Suprapubic skin (tissue), 4 donors: ENCODE measurements around the gene EFNA2.

Experiments used
- CTCF ChIP-seq, 2 donors: fragments of 200-600 bp in 1 of 2; fragments of 450-650 bp in 1 of 2; sonication (generic) in 1 of 2; IDR thresholded peaks; one replicate each; pipeline ENCODE4 v1.5.1; 2016 to 2019; ENCODE audit warnings: antibody characterized with exemption in 2 of 2, mild to moderate bottlenecking in 1 of 2, moderate library complexity in 1 of 2
- EP300 ChIP-seq: sonication (generic); formaldehyde crosslinking; IDR thresholded peaks from one replicate; pipeline ENCODE4 v1.6.1; 2017; ENCODE audit warnings: antibody characterized with exemption
- POLR2A ChIP-seq, 2 donors: fragments of 450-650 bp; IDR thresholded peaks; one replicate each; pipeline ENCODE4 v1.6.1; 2017; ENCODE audit warnings: antibody characterized with exemption in 2 of 2, mild to moderate bottlenecking in 2 of 2, moderate library complexity in 2 of 2
- POLR2AphosphoS5 ChIP-seq, 3 donors: sonication (generic); formaldehyde crosslinking; IDR thresholded peaks; one replicate each; pipeline ENCODE4 v1.6.1; 2017; ENCODE audit warnings: antibody characterized with exemption in 3 of 3

DNA sequence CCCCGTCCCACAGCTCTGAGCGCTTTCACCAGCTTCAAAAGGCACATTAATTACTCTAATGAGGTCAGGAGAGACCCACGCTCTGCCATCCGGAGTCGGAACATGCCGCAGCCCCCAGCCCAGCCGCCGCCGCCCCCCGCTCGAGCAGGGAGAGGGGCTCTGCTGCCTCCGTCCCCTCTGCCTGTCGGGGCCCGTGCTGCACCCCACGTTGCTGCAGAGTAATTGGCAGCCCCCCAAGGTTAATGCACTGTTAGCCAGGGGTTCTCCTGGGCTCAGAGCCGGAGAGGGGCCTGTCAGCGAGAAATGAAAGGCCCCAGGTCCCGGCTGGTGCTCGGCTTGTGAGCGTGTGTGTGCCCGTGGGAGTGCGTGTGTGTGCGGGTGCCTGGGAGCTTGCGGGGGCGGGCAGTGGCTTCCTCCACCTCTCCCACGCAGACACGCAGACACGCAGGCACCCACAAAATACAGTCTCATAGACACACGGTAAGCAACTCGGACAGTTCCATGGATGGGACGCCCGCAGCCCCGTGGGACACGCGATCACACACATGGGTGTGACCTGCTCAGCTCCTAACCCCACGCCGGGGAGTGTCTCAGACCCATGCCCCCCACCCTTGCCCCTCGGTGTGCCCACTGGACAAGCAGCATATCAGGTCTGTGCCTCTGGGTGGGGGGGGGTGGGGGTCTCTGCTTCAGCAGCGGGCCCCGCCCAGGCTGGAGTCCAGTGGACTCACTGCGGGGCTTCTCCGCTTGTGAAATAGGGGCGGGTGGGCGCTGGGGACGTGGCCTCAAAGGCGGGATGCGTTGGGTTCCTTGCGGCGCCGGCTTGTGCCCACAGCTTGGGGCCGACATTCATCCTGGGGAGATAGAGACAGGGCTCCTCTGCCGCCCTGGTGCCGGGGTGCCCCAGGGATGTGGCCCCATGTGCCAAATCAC lies 4.8 kb upstream of the EFNA2 start:
- no peak for TF ChIP-seq CTCF (IDR thresholded peaks at IDR 0.05)
- no peak for TF ChIP-seq EP300
- TF ChIP-seq POLR2A (IDR thresholded peaks at IDR 0.05): no peak
- TF ChIP-seq POLR2AphosphoS5 (IDR thresholded peaks at IDR 0.05): no peak
